GM18909 (cell line): ENCODE measurements around the gene MLLT6.

ENCODE experiments used
- ATAC-seq: cut with Tn5 transposase; IDR thresholded peaks from one replicate; pipeline ENCODE4 v1.9.1; 2021; ENCODE audit warnings: mild to moderate bottlenecking; ENCODE audit not compliant: unreplicated experiment, poor library complexity

MLLT6 gene

DNA sequence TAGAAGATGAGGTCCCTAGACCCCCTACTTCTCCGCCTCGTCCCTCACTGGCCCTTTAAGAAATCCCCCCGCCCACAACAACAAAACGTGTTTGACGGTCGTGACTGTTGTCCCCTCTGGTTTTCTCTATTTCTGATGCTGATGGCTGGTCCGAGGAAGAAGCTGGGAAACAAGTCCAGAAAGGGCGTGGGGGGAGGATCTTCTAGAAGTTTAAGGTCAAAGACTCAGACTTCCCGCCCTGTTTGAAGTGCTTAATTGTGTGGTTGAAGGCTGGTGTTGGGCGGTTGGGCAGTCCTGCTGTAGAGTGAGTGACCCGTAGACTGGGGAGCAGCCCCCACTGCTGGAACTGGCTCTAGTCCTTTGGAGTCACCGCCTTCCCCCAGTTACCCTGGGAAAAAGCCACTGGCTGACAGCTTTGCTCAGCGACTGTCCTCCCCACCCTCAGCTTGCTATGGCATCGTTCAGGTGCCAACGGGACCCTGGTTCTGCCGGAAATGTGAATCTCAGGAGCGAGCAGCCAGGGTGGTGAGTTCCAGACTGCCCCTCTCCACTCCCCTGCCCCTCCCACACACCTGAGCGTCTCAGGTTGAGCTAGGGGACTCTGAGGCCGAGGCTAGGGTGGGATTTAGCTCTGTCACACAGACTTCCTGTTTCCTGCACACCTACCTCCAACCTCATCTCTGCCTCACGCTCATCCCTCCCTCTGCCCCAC lies 1.6 kb downstream of the MLLT6 start:
- ATAC-seq, result no peak

GRCh38 chr17:38707678-38708351 lies 2.7 kb downstream of the MLLT6 start:
- no peak for ATAC-seq

- no peak for ATAC-seq
These were observed 4.2 kb downstream of the MLLT6 start for GRCh38 chr17:38709104-38709820.

DNA sequence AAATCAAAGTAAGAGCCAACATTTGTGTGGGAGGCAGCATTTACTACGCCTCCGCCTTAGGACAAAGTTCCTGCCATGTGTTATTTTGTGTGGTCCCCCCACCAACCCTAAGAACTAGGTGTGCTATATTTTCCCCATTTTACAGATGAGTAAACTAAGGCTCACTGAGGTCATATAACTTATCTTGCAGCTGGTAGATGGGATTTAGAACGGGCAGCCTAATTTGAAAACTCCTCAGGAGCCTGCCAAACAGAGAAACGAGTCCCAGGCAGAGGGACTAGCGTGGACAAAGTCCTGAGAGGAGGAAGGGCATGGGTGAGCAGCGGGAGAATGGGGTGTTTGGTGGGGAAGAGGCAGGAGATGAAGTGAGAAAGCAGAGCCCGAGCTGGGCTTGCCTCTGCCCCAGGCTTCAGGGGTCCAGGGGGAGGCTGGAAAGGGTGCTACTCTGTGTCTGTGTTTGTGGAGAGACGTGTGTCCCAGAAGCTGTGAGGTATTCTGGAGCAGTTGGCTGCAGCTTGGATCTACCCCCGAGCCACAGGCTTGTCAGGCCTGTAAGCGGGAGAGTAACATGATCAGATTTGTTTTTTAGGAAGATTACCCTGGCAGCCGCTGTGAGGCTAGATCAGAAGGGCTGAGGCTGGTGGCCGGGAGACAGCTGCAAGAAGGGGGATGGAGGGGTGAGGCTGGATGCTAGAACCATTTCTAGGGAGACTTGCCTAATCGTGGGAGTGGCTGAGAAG lies 5.0 kb downstream of the MLLT6 start:
- ATAC-seq, result no peak

- no peak for ATAC-seq
These were observed 5.5 kb downstream of the MLLT6 start for GRCh38 chr17:38710604-38710962.

GRCh38 chr17:38710985-38711384 lies 5.9 kb downstream of the MLLT6 start:
- ATAC-seq, result no peak

DNA sequence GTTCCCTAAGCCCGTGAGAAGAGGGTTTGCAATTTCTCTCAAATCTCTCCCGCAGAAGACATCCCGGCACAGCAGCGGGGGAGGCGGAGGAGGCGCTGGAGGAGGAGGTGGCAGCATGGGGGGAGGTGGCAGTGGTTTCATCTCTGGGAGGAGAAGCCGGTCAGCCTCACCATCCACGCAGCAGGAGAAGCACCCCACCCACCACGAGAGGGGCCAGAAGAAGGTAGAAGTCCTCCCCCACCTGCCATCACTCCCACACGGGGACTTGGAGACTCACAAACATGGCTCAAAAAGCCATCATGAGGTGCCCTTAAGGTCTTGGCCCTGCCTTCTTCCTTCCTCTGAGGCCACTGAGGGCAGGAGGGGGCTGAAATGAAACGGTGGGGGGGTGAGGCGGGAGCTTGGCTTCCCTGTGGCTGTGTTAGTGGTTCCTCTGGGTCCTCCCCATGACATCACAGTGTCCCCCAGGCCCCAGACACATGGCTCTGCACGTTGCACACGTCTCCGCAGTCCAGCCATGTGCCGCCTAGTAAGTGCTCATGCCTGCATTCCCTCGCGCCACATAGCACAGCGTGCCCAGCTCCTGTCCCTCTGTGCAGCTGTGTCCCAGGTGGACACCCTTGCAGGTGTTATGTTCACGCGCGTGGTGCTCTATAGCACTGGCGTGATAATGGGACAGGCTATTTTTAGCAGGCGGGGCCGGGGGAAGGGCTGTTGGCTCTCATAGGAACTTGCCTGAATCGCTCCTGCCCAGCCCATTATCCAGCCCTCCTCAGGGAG lies 6.9 kb downstream of the MLLT6 start:
- ATAC-seq, result no peak

DNA sequence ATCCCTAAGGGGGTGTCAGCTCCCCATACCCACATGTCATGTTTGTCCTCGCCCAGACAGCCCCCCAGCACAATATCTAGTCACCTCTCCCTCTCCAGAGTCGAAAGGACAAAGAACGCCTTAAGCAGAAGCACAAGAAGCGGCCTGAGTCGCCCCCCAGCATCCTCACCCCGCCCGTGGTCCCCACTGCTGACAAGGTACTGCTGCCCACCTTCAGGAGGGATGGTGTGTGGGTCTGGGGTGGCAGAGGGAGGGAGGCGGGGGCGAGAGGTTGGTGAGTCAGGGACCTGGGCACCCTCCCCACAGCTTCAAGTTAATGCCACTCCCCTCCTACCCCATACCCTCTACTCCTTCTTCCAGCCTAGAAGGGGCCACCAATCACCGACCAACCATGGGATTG lies 7.5 kb downstream of the MLLT6 start:
- ATAC-seq, result no peak

DNA sequence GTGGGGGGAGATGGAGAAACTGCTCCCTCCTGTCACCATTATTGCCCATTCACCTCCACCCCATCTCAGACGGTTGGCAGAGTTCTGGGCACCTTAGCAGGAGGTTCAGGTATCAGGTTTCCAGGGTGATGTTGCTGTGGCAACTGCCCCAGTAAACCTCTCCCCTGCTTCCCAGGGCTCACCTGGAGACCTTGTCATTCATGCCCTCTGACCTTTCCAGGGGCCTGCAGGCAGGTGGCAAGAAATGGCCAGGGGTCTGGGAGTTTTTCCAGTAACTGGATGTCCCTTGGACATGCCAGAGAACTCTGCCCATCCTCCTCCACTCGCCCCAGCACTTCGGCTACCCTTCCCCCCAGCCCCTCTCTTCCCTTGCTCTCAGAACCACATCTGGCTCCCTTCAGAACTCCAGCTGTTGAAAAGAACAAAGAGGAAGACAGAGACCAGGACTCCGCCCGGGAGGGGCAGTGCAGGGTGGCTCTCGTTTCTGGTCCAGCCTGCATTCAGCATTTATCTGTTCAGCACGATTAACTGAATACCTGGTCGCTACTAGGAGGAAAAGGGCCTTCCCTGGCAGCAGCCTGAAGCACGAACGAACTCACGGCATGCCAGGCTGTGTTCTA lies 8.5 kb downstream of the MLLT6 start:
- ATAC-seq, result no peak

- no peak for ATAC-seq
These were observed 10.3 kb downstream of the MLLT6 start for GRCh38 chr17:38715216-38715943.

- no peak for ATAC-seq
These were observed 11.4 kb downstream of the MLLT6 start for GRCh38 chr17:38716368-38717005.

DNA sequence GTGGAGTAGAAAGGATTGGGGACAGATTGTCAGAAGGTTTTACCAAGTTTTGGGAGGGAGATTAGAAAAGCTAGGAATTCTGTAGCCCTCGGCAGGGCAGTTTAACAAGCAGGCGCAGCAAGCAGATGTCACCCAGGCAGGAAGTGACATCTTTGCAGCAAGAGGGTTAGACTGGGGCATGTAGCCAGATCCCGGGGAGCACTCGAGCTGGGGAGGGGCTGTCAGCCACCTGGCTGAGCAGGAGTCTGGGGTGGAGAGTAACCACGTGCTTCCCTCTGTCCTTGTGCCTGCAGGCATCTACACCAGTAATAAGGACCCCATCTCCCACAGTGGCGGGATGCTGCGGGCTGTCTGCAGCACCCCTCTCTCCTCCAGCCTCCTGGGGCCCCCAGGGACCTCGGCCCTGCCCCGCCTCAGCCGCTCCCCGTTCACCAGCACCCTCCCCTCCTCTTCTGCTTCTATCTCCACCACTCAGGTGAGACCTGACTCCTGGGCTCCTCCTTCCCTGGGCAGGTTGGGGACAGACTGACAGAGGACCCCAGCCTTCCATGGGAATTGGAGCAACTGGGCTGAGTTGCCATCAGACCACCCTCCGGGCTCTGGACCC lies 12.2 kb downstream of the MLLT6 start:
- no peak for ATAC-seq

- ATAC-seq, result no peak
These were observed 14.3 kb downstream of the MLLT6 start for GRCh38 chr17:38719289-38719942.

GRCh38 chr17:38719943-38720641 lies 15.0 kb downstream of the MLLT6 start:
- ATAC-seq, result no peak

DNA sequence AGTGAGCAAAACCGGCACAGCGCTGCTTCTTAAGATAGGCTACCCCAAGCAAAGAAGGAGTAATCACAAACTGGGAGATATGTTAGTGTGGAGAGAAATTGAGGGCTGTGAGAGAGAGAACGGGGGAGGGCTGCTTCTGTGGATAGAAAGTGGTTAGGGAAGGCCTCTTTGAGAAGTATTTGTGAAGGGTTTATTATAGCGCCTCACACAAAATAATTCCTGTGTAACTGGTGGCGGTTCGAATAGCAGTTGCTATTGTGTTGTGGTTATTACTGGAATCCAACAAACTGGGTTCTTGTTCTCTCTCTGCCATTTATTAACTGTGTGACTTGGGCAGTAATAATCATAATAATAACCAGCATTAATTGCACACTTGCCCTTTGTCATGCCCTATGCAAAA lies 15.9 kb downstream of the MLLT6 start:
- ATAC-seq, result no peak

GRCh38 chr17:38721802-38722201 lies 16.7 kb downstream of the MLLT6 start:
- no peak for ATAC-seq

DNA sequence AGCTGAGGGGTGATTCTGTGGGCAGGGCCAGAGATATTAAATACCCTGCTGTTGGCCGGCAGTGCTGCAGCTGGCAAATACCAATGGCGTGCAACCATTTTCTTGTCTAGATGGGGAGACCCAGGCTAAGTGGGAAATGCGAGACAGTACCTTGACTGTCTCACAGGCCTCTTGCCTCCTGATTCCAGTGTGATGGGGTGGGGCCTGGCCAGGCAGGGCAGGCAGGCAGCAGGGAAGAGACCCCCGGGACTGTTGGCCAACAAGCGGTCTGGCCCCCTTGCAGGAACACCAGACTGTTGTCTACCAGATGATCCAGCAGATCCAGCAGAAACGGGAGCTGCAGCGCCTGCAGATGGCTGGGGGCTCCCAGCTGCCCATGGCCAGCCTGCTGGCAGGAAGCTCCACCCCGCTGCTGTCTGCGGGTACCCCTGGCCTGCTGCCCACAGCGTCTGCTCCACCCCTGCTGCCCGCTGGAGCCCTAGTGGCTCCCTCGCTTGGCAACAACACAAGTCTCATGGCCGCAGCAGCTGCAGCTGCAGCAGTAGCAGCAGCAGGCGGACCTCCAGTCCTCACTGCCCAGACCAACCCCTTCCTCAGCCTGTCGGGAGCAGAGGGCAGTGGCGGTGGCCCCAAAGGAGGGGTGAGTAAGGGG lies 19.4 kb downstream of the MLLT6 start:
- ATAC-seq, result no peak
